ENCODE measurements around the gene VWA1. TPM values are rescaled to one million over a fixed set of nuclear protein-coding genes. Genes with fewer than 3 reads are reported as not detected.

Gene VWA1
- total and polyA plus RNA-seq, 8 donors, result 7.6 to 64.8 (median 23.0) TPM

DNA sequence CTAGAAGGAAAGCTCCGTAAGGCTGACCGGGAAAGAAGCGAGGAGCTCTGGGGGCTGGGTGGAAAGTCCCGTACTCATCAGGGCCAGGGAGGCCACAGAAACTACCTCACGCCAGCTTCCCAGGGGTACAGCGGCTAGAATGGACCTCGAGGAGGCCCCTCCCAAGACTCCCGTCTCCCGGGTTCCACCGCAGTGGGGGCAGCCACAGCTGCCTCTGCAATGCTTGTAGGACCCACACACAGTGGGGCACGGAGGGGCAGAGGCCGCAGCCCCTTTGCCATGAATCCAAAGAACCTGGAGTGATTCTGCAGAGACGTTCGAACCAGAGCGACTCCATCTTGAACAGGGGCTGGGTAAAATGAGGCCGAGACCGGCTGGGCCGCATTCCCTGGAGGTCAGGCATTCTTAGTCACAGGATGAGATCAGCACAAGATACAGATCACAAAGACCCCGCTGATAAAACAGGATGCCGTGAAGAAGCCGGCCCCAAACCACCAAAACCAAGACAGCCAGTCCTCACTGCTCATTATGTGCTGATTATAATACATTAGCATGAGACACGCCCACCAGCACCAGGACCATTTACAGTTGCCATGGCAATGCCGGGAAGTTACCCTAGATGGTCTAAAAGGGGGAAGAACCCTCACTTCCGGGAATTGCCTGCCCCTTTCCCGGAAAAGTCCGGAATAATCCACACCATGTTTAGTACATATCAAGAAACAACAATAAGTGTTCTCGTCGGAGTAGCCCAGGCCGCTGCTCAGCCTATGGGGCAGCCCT is 12.8 kb upstream of the VWA1 start:
- no peak overlapping the region for H3K4me3 ChIP-seq
- no peaks in the 10 kb centered on the region for H3K36me3 ChIP-seq
- peaks cover 0 to 36% (median 4%) of the 10 kb centered on the region in 3 donors for H3K27me3 ChIP-seq
- no peaks in the 10 kb centered on the region for H3K9me3 ChIP-seq
- DNase-seq, result peak in 1 of 2 donors; percentile 37
- TF ChIP-seq, protein P1, sequence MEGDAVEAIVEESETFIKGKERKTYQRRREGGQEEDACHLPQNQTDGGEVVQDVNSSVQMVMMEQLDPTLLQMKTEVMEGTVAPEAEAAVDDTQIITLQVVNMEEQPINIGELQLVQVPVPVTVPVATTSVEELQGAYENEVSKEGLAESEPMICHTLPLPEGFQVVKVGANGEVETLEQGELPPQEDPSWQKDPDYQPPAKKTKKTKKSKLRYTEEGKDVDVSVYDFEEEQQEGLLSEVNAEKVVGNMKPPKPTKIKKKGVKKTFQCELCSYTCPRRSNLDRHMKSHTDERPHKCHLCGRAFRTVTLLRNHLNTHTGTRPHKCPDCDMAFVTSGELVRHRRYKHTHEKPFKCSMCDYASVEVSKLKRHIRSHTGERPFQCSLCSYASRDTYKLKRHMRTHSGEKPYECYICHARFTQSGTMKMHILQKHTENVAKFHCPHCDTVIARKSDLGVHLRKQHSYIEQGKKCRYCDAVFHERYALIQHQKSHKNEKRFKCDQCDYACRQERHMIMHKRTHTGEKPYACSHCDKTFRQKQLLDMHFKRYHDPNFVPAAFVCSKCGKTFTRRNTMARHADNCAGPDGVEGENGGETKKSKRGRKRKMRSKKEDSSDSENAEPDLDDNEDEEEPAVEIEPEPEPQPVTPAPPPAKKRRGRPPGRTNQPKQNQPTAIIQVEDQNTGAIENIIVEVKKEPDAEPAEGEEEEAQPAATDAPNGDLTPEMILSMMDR (IDR thresholded peaks at IDR 0.05), result no peak
- TF ChIP-seq EP300 (IDR thresholded peaks at IDR 0.05), result no peak
- no peak for TF ChIP-seq POLR2AphosphoS5 (IDR thresholded peaks at IDR 0.05)
- no peak for TF ChIP-seq POLR2A (IDR thresholded peaks at IDR 0.05)
- peaks cover 15 to 53% (median 43%) of the 10 kb centered on the region in 4 donors for H3K4me1 ChIP-seq
- intact Hi-C loops (cut with DNase I; ENCODE audit: low total_unique reads), result no loop called here
- H3K27ac ChIP-seq, result peak overlapping the region in 3 of 5 donors; percentile 15 to 80 (median 29)
- 63 to 73% (median 72%) methylated on average over 23 to 29 of the region's 29 CpGs for WGBS, 5 donors

DNA sequence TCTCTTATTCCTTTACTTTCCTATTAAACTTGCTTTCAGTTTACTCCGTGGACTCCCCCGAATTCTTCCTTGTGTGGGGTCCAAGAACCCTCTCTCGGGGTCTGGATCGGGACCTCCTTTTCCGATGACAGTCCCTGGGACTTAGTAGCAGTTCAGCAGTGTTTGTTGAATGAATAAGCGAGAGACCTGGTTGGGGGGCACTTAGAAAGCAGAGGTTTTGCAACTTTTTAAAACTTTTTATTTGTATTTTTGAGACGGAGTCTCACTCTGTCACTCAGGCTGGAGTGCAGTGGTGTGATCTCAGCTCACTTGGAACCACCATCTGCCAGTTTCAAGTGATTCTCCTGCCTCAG is 12.3 kb upstream of the VWA1 start:
- peaks cover 0 to 40% (median 4%) of the 10 kb centered on the region in 3 donors for H3K27me3 ChIP-seq
- DNase-seq, result no peak
- H3K9me3 ChIP-seq, result no peaks in the 10 kb centered on the region
- H3K4me3 ChIP-seq, result no peak overlapping the region
- WGBS, 5 donors, result 76 to 93% (median 88%) methylated on average over 7 of the region's 7 CpGs
- H3K4me1 ChIP-seq, result peaks cover 15 to 49% (median 41%) of the 10 kb centered on the region in 4 donors
- intact Hi-C loops (cut with DNase I; ENCODE audit: low total_unique reads), result no loop called here
- peak overlapping the region in 1 of 5 donors; percentile 24 for H3K27ac ChIP-seq
- TF ChIP-seq POLR2AphosphoS5 (IDR thresholded peaks at IDR 0.05) (no peak), POLR2A (IDR thresholded peaks at IDR 0.05) (no peak)
- TF ChIP-seq, protein P1 (IDR thresholded peaks at IDR 0.05), result no peak
- H3K36me3 ChIP-seq, result no peaks in the 10 kb centered on the region

DNA sequence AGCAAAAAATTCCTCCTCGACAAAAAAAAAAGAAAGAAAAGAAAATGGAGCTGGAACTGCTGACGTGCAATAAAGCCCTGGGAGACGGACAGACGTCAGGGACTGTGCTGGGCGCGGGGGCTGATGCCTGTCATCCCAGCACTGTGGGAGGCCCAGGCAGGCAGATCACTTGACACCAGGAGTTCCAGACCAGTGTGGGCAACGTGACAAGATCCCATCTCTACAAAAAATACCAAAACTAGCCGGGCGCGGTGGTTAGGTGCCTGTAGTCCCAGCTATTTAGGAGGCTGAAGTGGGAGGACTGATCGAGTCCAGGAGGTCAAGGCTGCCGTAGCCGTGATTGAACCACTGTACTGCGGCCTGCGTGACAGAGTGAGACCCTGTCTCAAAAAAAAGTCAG is 10.8 kb upstream of the VWA1 start:
- TF ChIP-seq POLR2A (IDR thresholded peaks at IDR 0.05) (no peak), POLR2AphosphoS5 (IDR thresholded peaks at IDR 0.05) (no peak), EP300 (IDR thresholded peaks at IDR 0.05) (no peak)
- TF ChIP-seq, protein P1 (IDR thresholded peaks at IDR 0.05), result no peak
- no peak overlapping the region for H3K4me3 ChIP-seq
- intact Hi-C loops (cut with DNase I; ENCODE audit: low total_unique reads), result no loop called here
- H3K27ac ChIP-seq, result no peak overlapping the region
- H3K9me3 ChIP-seq, result no peaks in the 10 kb centered on the region
- H3K27me3 ChIP-seq, result peaks cover 0 to 42% (median 4%) of the 10 kb centered on the region in 3 donors
- H3K4me1 ChIP-seq, result peaks cover 16 to 43% (median 33%) of the 10 kb centered on the region in 4 donors
- DNase-seq, result no peak
- WGBS, 5 donors, result 78 to 93% (median 84%) methylated on average over 15 of the region's 15 CpGs
- no peaks in the 10 kb centered on the region for H3K36me3 ChIP-seq

DNA sequence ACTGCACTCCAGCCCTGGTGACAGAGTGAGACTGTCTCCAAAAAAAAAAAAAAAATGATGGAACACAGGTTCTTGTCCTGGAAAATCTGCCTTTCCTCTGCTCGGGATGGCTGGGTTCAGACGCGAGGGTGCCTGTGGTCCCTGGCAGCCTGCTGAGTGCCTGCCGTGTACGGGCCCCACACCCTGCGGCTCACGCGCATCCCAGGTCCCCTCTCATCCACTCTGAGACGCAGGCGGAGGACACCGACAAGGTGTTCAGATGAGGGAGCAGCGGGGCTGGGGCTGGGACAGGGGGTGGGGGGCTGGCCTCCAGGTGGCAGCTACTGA is 10.1 kb upstream of the VWA1 start:
- Histone ChIP-seq H3K27me3 (peaks cover 0 to 40% (median 4%) of the 10 kb centered on the region in 3 donors), H3K4me3 (no peak overlapping the region), H3K4me1 (peaks cover 20 to 47% (median 36%) of the 10 kb centered on the region in 4 donors), H3K36me3 (no peaks in the 10 kb centered on the region), H3K27ac (no peak overlapping the region), H3K9me3 (no peaks in the 10 kb centered on the region)
- TF ChIP-seq EP300 (IDR thresholded peaks at IDR 0.05) (no peak), POLR2A (IDR thresholded peaks at IDR 0.05) (no peak), POLR2AphosphoS5 (IDR thresholded peaks at IDR 0.05) (no peak)
- TF ChIP-seq, protein P1 (IDR thresholded peaks at IDR 0.05), result no peak
- no peak for DNase-seq
- WGBS, 5 donors, result 72 to 86% (median 85%) methylated on average over 6 to 12 of the region's 12 CpGs
- intact Hi-C loops (cut with DNase I; ENCODE audit: low total_unique reads), result no loop called here
